Naive B cell (primary cell): Measurements from ENCODE around the gene SLC39A11. TPM values are rescaled to one million over a fixed set of nuclear protein-coding genes. Genes with fewer than 3 reads are reported as not detected.
"Not testable (repeated sequence)": the region's sequence is repeated elsewhere in the genome, so short reads cannot be mapped to it uniquely, and the experiment has no call there.

Experiments
- ATAC-seq, 2 donors: fragments of 150-1000 bp; cut with Tn5 transposase; 2 replicates each; pipeline ENCODE4 v1.10.0; 2021; ENCODE audit warnings: low read depth in 2 of 2, mild to moderate bottlenecking in 2 of 2, moderate library complexity in 2 of 2
- DNase-seq: peaks from one replicate; pipeline ENCODE4 v3.0.0; 2022
- H3K27ac Mint-ChIP-seq, 6 donors: one replicate each; pipeline ENCODE4 v1.8.0; 2020 to 2022; ENCODE audit warnings: mild to moderate bottlenecking in 6 of 6, mixed read lengths in 6 of 6, moderate library complexity in 5 of 6, inconsistent platforms in 2 of 6
- H3K27me3 Mint-ChIP-seq, 3 donors: one replicate each; pipeline ENCODE4 v1.8.0; 2021 to 2022; ENCODE audit warnings: mixed read lengths in 3 of 3, mild to moderate bottlenecking in 1 of 3
- H3K36me3 Mint-ChIP-seq, 2 donors: one replicate each; pipeline ENCODE4 v1.8.0; 2020 to 2022; ENCODE audit warnings: mixed read lengths in 2 of 2, inconsistent platforms in 1 of 2, mild to moderate bottlenecking in 1 of 2
- H3K4me1 Mint-ChIP-seq, 3 donors: one replicate each; pipeline ENCODE4 v1.8.0; 2020 to 2022; ENCODE audit warnings: mixed read lengths in 3 of 3, inconsistent platforms in 1 of 3, mild to moderate bottlenecking in 1 of 3, moderate library complexity in 1 of 3
- H3K4me3 Mint-ChIP-seq, 8 donors: one replicate each; pipeline ENCODE4 v1.8.0; 2020 to 2022; ENCODE audit warnings: mild to moderate bottlenecking in 8 of 8, mixed read lengths in 8 of 8, moderate library complexity in 8 of 8, inconsistent platforms in 2 of 8
- H3K9me3 Mint-ChIP-seq, 7 donors: one replicate each; pipeline ENCODE4 v1.8.0; 2020 to 2022; ENCODE audit warnings: mixed read lengths in 7 of 7, mild to moderate bottlenecking in 5 of 7, inconsistent platforms in 2 of 7, moderate library complexity in 1 of 7
- polyA plus RNA-seq, 6 donors: library from polyadenylated mRNA; unstranded; fragments of 300-500 nt; fragmentation: Illumina TruSeq; gene quantifications; one replicate each; pipeline ENCODE4 v1.2.3, GENCODE V29; 2021; ENCODE audit warnings: low read depth in 6 of 6

The SLC39A11 gene
- polyA plus RNA-seq, 6 donors from 2014 or later, result 8.5 to 15.2 (median 12.1) TPM

DNA sequence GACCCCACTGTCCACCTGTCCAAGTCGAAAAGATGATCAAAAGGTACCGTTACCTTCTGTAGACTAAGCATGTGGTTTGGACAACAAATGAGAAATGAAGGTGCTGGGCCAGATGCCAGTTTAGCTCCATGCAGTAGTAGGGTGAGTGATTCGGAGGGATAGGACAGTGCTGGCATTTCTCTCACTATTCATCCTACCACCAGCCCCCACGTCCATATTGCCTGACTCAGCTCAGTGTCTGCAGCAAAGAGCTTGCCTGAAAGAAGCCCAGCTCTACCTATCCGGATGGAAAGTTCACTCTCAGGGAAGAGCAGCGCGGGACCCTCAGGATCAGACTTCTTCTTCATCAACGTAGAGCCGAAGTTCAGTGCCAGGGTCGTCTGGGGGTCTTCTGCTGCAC, 145.0 kb downstream of the SLC39A11 start:
- peaks cover 16 to 39% of the 10 kb centered on the region in 2 donors for H3K36me3 Mint-ChIP-seq
- ATAC-seq, result no peak
- H3K4me1 Mint-ChIP-seq, result no peaks in the 10 kb centered on the region
- H3K27me3 Mint-ChIP-seq, result no peaks in the 10 kb centered on the region
- peak overlapping the region in 1 of 6 donors; percentile 37 for H3K27ac Mint-ChIP-seq
- no peak for DNase-seq
- H3K4me3 Mint-ChIP-seq, result no peak overlapping the region
- no peaks in the 10 kb centered on the region for H3K9me3 Mint-ChIP-seq

DNA sequence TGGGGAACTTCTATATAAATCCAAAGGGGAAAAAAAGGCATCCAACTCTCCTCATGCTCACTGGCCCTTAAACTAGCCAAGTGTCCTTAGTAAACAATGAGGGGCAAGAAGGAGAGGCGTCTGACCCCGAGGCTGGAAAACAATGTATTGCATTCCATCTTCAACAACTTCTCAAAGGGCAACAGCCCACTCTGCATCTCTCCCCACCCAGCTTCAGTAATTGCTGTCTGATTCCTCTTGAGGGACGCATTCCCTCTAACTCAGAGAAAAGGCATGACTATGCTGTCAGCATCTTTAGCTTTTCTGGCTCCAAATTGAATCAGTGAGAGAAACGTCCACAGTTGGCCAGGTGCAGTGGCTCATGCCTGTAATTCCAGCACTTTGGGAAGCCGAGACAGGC, 145.8 kb downstream of the SLC39A11 start:
- H3K27ac Mint-ChIP-seq, result no peak overlapping the region
- no peak overlapping the region for H3K4me3 Mint-ChIP-seq
- H3K4me1 Mint-ChIP-seq, result no peaks in the 10 kb centered on the region
- H3K36me3 Mint-ChIP-seq, result peaks cover 16 to 39% of the 10 kb centered on the region in 2 donors
- ATAC-seq (no peak), DNase-seq (no peak)
- H3K9me3 Mint-ChIP-seq, result no peaks in the 10 kb centered on the region
- H3K27me3 Mint-ChIP-seq, result no peaks in the 10 kb centered on the region

DNA sequence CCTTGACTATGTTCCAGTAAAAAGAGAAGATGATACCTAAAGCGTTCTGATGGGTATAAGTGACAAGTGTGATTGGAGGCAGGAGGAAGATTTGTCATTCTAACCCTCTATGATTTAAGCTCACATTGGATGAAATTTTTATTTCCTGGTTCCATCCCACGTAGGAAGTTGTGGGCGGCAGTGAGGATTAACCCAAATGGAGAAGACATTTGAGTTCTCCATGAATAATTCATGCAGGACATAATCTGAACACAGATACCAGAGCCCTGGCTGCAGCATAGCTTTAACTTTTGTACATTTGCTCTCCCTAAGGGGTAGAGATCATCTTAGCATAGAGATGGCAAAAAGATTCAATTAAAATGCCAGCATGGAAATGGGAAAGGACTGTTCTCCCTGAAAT, 146.3 kb downstream of the SLC39A11 start:
- ATAC-seq (no peak), DNase-seq (no peak)
- no peak overlapping the region for H3K27ac Mint-ChIP-seq
- H3K4me3 Mint-ChIP-seq, result no peak overlapping the region
- H3K4me1 Mint-ChIP-seq, result no peaks in the 10 kb centered on the region
- peaks cover 16 to 39% of the 10 kb centered on the region in 2 donors for H3K36me3 Mint-ChIP-seq
- no peaks in the 10 kb centered on the region for H3K27me3 Mint-ChIP-seq
- no peaks in the 10 kb centered on the region for H3K9me3 Mint-ChIP-seq

DNA sequence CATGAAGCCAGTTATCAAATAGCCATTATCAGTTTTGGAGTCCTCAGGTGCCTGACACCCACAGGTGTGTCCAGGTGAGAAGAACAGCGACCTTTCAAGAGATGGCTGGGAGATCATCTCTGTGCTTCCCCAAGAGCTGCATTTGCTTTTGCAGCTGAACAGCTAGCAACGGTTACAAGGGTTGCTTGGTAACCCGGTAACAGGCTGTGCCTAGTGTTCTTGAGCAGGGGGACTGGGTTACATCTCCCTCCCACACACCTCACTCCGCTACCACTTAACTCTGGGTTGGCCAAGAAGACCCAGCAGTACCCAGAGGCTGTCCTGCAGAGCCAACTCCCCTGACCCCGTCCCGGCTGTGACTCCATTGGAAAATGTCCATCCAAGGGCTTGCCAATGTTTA, 147.0 kb downstream of the SLC39A11 start:
- H3K27ac Mint-ChIP-seq, result no peak overlapping the region
- no peak for DNase-seq
- H3K27me3 Mint-ChIP-seq, result no peaks in the 10 kb centered on the region
- ATAC-seq, result no peak
- H3K36me3 Mint-ChIP-seq, result peaks cover 16 to 39% of the 10 kb centered on the region in 2 donors
- H3K4me3 Mint-ChIP-seq, result no peak overlapping the region
- H3K9me3 Mint-ChIP-seq, result no peaks in the 10 kb centered on the region
- no peaks in the 10 kb centered on the region for H3K4me1 Mint-ChIP-seq

DNA sequence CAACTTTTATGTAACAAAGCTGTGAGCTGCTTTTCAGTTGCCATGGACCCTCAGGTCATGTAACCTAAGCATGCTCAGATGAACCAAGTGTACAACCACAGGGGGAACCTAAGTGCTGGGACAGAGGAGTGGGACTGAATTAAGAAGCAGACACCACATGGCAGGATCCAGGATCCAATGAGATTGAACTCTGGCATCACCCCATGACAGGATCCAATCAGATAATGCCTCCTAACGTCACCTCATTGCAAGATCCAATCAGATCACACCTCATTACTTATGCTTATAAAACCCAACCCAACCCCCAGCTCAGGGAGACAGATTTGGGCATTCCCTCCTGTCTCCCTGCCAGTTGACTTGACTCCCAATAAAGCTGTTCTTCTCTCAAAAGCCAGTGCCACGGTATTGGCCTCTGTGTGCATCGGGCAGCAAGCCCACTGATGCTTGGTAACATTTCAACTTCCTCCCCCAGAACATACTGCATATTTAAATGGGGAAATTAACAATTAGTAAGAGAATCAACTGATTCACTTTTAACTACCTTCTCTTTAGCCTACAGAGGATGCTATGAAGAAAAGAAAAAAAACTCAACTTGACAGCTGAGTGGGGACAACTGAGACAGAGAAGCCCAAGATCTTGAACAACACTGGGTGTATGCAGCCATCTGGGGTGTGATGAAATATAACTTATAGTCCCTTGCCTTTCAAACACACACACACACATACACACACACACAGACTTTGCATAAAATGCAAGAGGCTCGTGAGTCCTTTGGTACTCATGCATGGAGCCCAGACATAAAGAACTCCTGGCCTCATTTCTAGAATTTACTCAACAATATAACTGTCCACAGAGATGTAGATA, 148.4 kb downstream of the SLC39A11 start:
- DNase-seq (no peak), ATAC-seq (no peak)
- H3K4me3 Mint-ChIP-seq, result no peak overlapping the region
- H3K4me1 Mint-ChIP-seq, result no peaks in the 10 kb centered on the region
- peaks cover 16 to 39% of the 10 kb centered on the region in 2 donors for H3K36me3 Mint-ChIP-seq
- H3K9me3 Mint-ChIP-seq, result no peaks in the 10 kb centered on the region
- H3K27ac Mint-ChIP-seq, result no peak overlapping the region
- H3K27me3 Mint-ChIP-seq, result no peaks in the 10 kb centered on the region

DNA sequence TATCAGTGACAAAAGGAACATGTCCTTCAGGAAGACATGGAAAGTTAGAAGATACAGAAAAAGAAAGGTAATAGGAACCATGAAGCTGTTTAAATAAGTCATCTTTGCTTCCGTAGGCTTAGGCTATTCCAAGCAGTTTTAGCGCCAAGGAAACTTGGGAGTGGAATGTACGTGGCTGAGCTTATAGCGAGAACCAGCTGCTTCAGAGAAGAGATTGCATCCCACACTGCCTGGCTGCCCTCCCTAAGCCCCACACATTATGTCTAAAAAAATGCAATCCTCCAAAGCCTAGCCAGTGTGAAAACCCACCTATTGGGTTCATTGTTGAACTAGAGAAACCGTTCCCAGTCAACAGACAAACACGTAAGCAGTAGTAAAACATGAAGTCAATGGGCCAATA, 149.9 kb downstream of the SLC39A11 start:
- DNase-seq (no peak), ATAC-seq (no peak)
- Mint-ChIP-seq H3K27me3 (no peaks in the 10 kb centered on the region), H3K4me1 (no peaks in the 10 kb centered on the region), H3K36me3 (peaks cover 15 to 29% of the 10 kb centered on the region in 2 donors), H3K27ac (no peak overlapping the region), H3K4me3 (no peak overlapping the region), H3K9me3 (no peaks in the 10 kb centered on the region)

DNA sequence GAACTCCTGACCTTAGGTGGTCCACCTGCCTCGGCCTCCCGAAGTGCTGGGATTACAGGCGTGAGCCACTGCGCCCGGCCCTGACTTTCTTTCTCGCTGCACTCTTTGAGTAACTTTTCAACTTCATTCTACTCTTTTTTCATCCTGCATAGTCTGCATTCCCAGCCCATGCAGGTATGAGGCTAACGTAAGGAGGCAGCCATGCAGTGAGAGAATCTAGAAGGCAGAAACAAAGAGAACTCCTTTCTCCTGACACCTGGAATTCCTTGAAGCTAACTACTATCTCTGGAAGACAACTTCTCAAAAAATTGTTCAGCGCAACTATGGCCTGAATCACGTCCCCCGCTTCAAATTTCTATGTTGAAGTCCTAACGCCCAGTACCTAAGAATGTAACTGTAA, 152.0 kb downstream of the SLC39A11 start:
- Mint-ChIP-seq H3K36me3 (peaks cover 5 to 9% of the 10 kb centered on the region in 2 donors), H3K4me1 (no peaks in the 10 kb centered on the region), H3K9me3 (no peaks in the 10 kb centered on the region), H3K27ac (no peak overlapping the region), H3K27me3 (no peaks in the 10 kb centered on the region), H3K4me3 (no peak overlapping the region)
- ATAC-seq, result no peak
- no peak for DNase-seq

DNA sequence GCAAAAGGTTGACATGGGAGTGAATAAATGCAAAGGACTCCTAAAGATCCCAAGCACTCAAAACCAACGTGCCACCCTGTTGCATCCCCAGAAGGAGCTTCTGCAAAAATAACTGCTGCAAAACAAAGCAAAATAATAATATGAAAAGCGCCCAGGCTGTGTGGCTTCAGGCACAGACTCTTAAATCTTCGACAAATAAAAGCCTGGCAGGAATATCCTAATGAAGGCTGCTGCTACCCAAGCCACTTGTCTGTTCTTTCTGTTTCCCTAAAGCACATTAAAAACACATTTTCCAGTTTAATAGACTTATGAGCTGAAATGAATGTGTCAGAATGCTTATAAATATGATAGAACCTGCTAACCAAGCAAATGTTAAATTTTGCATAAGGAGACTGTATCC, 154.0 kb downstream of the SLC39A11 start:
- Mint-ChIP-seq H3K4me1 (no peaks in the 10 kb centered on the region), H3K36me3 (peaks cover 2 to 12% of the 10 kb centered on the region in 2 donors), H3K9me3 (no peaks in the 10 kb centered on the region), H3K4me3 (no peak overlapping the region), H3K27ac (no peak overlapping the region), H3K27me3 (no peaks in the 10 kb centered on the region)
- DNase-seq, result no peak
- no peak for ATAC-seq

DNA sequence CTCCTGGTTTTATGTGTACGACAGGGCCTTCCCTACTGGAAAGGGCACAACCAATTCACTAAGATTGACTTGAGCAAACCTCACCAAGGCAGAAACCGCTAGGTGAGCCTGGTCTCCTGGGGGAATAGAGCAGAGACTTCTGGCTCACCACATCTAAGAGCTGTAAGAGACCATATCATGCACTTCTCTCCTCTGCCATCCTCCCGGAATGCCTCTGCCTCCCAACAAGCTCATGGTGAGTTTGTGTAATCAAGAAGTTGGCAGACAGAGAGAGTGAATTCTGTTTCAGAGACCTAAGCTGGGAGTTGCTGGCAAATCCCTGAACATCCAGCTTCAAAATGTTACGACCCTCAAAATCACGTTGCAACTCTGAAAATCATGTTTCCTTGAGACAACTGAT, 154.8 kb downstream of the SLC39A11 start:
- Mint-ChIP-seq H3K4me1 (no peaks in the 10 kb centered on the region), H3K27me3 (no peaks in the 10 kb centered on the region), H3K36me3 (peaks cover 0 to 7% of the 10 kb centered on the region in 2 donors), H3K4me3 (peak overlapping the region in 2 of 8 donors; percentile 22 to 64), H3K27ac (peak overlapping the region in 1 of 6 donors; percentile 29), H3K9me3 (no peaks in the 10 kb centered on the region)
- DNase-seq (no peak), ATAC-seq (no peak)

DNA sequence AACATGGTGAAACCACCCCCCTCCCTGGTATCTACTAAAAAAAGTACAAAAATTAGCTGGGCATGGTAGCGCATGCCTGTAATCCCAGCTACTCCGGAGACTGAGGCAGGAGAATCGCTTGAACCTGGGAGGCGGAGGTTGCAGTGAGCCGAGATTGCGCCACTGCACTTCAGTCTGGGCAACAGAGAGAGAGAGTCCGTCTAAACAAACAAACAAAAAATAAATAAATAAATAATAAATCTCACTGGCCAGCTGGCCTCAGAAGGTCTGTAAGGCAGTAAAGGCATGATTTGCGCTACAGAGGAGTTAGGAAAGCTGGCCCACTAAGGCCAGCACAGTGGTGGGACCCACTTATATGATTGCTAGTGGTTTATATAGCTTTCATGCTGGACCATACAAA, 155.2 kb downstream of the SLC39A11 start:
- H3K4me1 Mint-ChIP-seq, H3K36me3 Mint-ChIP-seq, H3K9me3 Mint-ChIP-seq, H3K27me3 Mint-ChIP-seq, DNase-seq, ATAC-seq: not testable (repeated sequence)
- Mint-ChIP-seq H3K4me3 (peak overlapping the region in 1 of 8 donors; percentile 22), H3K27ac (peak overlapping the region in 1 of 6 donors; percentile 29)

DNA sequence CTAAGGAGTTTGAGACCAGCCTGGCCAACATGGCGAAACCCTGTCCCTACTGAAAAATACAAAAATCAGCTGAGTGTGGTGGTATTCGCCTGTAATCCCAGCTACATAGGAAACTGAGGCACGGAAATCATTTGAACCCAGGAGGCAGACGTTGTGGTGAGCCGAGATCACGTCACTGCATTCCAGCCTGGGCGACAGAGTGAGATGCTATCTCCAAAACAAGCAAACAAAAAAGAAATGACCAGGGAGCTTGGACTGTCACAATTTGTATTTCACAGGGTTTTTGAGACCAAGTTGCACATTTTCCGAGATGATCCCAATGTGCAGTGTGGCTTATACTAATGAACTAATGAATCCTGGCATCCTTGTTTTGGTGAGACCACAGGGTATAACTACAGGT, 156.5 kb downstream of the SLC39A11 start:
- H3K4me3 Mint-ChIP-seq, result no peak overlapping the region
- no peaks in the 10 kb centered on the region for H3K27me3 Mint-ChIP-seq
- DNase-seq (no peak), ATAC-seq (no peak)
- H3K9me3 Mint-ChIP-seq, result no peaks in the 10 kb centered on the region
- no peak overlapping the region for H3K27ac Mint-ChIP-seq
- H3K36me3 Mint-ChIP-seq, result peaks cover 0 to 7% of the 10 kb centered on the region in 2 donors
- peaks cover 6 to 10% (median 8%) of the 10 kb centered on the region in 3 donors for H3K4me1 Mint-ChIP-seq

DNA sequence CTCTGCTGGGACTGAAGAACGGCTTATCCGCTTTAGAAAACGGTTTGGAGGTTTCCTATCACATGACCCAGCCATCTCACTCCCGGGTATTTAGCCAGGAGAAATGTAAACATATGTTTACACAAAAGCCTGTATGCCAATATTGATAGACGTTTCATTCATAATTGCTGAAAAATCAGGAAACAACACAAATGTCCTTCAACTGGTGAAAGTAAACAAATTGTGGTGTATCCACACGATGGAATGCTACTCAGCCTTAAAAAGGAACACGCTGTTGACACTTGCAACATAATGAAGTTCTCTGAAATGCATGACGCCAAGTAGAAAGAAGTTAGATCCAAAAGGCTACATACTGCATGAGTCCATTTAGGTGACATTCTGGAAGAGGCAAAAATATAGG, 157.6 kb downstream of the SLC39A11 start:
- no peaks in the 10 kb centered on the region for H3K9me3 Mint-ChIP-seq
- H3K4me1 Mint-ChIP-seq, result peaks cover 9 to 14% (median 14%) of the 10 kb centered on the region in 3 donors
- DNase-seq (no peak), ATAC-seq (no peak)
- no peak overlapping the region for H3K4me3 Mint-ChIP-seq
- H3K27me3 Mint-ChIP-seq, result no peaks in the 10 kb centered on the region
- H3K27ac Mint-ChIP-seq, result peak overlapping the region in 1 of 6 donors; percentile 55
- peaks cover 0 to 7% of the 10 kb centered on the region in 2 donors for H3K36me3 Mint-ChIP-seq

DNA sequence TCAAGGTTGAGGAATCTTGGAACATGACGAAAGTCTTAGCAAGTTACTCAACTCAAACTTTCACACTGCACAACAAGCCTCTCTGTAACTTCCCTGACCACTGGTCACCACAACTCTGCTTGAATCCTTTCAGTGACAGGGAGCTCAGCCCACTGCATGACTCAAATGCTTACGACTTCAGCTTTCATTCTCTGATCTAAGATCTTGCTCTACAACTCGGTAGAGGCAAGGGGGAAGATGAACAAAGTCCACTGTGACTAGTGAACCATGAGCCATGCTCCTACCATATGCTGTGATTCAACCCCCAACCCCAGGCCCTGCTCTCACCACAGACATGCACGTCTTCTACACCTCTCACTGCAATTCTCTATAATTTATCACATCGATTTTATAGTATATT, 160.9 kb downstream of the SLC39A11 start:
- Mint-ChIP-seq H3K9me3 (no peaks in the 10 kb centered on the region), H3K36me3 (peaks cover 6 to 7% of the 10 kb centered on the region in 2 donors), H3K27me3 (no peaks in the 10 kb centered on the region), H3K27ac (peak overlapping the region in 1 of 6 donors; percentile 47), H3K4me3 (no peak overlapping the region), H3K4me1 (peaks cover 9 to 14% (median 14%) of the 10 kb centered on the region in 3 donors)
- ATAC-seq (no peak), DNase-seq (no peak)

DNA sequence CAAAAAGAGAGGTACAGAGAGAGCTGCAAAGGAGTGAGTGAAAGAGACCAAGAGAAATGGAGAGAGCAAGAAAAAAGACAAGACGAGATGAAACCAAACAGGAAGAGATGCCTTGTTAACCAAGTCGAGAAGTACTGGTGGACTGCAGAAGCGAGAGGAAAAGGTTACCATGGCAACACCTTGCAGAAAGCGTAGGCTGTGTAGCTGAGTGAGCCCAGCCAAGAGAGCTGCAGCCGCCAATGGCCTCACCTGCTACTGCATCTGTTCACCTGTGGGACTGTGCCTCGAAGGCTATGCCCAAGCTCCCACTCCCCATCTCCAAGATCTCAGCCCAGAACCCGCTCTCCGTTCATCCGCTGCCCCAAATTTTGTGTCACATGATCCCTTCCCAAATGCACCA, 161.3 kb downstream of the SLC39A11 start:
- Mint-ChIP-seq H3K36me3 (peaks cover 6 to 7% of the 10 kb centered on the region in 2 donors), H3K4me3 (no peak overlapping the region), H3K4me1 (peaks cover 9 to 14% (median 14%) of the 10 kb centered on the region in 3 donors), H3K27ac (peak overlapping the region in 1 of 6 donors; percentile 47), H3K27me3 (no peaks in the 10 kb centered on the region), H3K9me3 (no peaks in the 10 kb centered on the region)
- DNase-seq (no peak), ATAC-seq (no peak)
